ENCODE measurements around the gene RUNX3.

Gene RUNX3

DNA sequence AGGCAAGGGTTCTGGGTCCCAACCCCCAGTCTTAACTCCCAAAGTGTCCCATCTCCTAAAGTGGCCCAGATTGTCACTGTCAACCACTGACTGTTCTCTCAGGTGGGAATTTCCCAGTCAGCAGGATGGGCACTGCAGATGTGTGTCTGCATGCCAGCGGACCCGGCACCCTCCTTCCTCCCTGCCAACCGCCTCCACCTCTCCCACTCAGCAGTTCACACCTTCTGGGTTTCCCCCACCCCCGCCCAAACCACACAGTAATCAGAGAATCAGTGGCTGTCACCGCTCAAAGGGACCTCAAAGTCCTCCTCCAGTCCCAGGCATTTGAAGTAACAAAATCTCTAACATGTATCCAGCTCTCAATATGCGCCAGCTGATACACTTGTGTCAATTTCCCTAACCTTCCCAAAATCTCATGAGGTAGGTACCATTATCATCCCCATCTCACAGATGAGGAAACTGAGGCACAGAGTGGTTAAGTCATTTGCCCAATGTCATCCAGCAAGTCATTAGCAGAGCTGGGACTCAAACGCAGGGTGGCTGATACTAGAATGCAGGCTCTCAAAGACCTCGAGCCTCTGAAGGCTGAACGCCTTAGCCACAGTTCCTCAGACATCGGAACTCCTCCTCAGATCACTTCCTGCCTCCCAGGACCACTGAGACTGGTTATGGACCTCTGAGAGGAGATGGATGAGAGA is 4.8 kb downstream of the RUNX3 start:
- Histone ChIP-seq H3K27me3 (no peaks in the 10 kb centered on the region), H3K27ac (no peak overlapping the region), H3K36me3 (peaks cover 19% of the 10 kb centered on the region), H3K9me3 (no peaks in the 10 kb centered on the region), H3K4me3 (ENCODE audit: low read depth in 1 of 2, low read length in 1 of 2) (no peak overlapping the region), H3K4me1 (ENCODE audit: control insufficient read depth in 1 of 2, insufficient read depth in 1 of 2, low read depth in 1 of 2, low read length in 1 of 2) (peaks cover 17 to 19% of the 10 kb centered on the region in 2 experiments)
- TF ChIP-seq CTCF (IDR thresholded peaks at IDR 0.05): no peak

DNA sequence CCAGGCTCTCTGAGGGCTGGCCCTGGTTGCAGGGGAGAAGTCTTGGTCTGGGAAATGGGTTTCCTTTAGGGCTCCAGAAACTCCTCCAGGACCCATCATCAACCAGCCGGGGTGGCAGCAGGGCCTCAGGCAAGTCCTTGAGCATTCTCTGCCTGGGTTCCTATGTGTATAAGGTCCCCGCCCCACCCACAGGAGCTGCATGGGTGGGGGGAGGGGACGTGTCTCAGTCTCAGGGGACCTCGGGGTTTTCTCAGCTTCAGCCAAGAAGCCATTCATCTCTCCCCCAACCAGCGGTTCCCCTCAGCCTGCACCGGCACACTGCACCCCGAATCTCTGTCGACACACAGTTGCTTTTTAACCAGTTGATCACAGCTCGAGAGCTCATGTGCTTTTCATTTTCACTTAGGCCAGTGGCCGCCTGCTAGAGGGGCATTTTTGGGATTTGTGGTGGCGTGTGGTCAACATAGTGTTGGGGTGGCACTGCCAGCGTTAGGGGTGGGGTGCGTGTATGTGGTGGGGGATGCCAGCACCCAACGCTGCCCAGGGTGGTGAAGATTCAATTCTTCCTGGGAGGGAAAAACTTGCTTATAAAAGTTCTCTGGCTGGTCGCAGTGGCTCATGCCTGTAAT is 6.5 kb downstream of the RUNX3 start:
- TF ChIP-seq CTCF (IDR thresholded peaks at IDR 0.05): no peak
- no peak overlapping the region for H3K4me3 ChIP-seq (ENCODE audit: low read depth in 1 of 2, low read length in 1 of 2)
- peaks cover 8 to 12% of the 10 kb centered on the region in 2 experiments for H3K4me1 ChIP-seq (ENCODE audit: control insufficient read depth in 1 of 2, insufficient read depth in 1 of 2, low read depth in 1 of 2, low read length in 1 of 2)
- no peaks in the 10 kb centered on the region for H3K9me3 ChIP-seq
- H3K27me3 ChIP-seq: no peaks in the 10 kb centered on the region
- peaks cover 31% of the 10 kb centered on the region for H3K36me3 ChIP-seq
- H3K27ac ChIP-seq: no peak overlapping the region

GRCh38 chr1:24921938-24922662 is 8.0 kb downstream of the RUNX3 start:
- Histone ChIP-seq H3K9me3 (no peaks in the 10 kb centered on the region), H3K27ac (no peak overlapping the region), H3K36me3 (peaks cover 46% of the 10 kb centered on the region), H3K4me3 (ENCODE audit: low read depth in 1 of 2, low read length in 1 of 2) (no peak overlapping the region), H3K27me3 (no peaks in the 10 kb centered on the region), H3K4me1 (ENCODE audit: control insufficient read depth in 1 of 2, insufficient read depth in 1 of 2, low read depth in 1 of 2, low read length in 1 of 2) (no peaks in the 10 kb centered on the region)
- no peak for TF ChIP-seq CTCF (IDR thresholded peaks at IDR 0.05)

GRCh38 chr1:24921412-24921811 is 8.7 kb downstream of the RUNX3 start:
- no peak for TF ChIP-seq CTCF (IDR thresholded peaks at IDR 0.05)
- no peak overlapping the region for H3K27ac ChIP-seq
- H3K27me3 ChIP-seq: no peaks in the 10 kb centered on the region
- H3K4me3 ChIP-seq (ENCODE audit: low read depth in 1 of 2, low read length in 1 of 2): no peak overlapping the region
- H3K4me1 ChIP-seq (ENCODE audit: control insufficient read depth in 1 of 2, insufficient read depth in 1 of 2, low read depth in 1 of 2, low read length in 1 of 2): no peaks in the 10 kb centered on the region
- H3K36me3 ChIP-seq: peaks cover 53% of the 10 kb centered on the region
- no peaks in the 10 kb centered on the region for H3K9me3 ChIP-seq

DNA sequence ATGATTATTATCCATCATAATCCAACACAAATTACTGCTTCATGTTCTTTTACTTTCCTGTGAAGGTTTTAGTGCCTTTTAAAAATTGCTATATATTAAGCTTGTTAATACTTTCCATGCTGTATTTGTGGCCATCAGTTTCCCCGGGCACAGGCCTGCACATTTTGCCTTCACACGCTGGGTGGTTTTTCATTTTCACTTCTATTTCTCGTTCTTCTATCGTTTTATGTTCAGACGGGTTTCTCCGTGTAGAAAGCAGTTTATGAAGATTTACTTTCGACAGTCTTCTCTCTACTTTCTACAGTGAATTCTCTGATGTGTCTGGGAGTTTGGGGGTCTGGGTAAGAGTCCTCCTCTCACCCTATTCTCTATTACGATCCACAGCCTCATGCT is 9.5 kb downstream of the RUNX3 start:
- no peak for TF ChIP-seq CTCF (IDR thresholded peaks at IDR 0.05)
- no peaks in the 10 kb centered on the region for H3K4me1 ChIP-seq (ENCODE audit: control insufficient read depth in 1 of 2, insufficient read depth in 1 of 2, low read depth in 1 of 2, low read length in 1 of 2)
- no peaks in the 10 kb centered on the region for H3K9me3 ChIP-seq
- H3K27ac ChIP-seq: no peak overlapping the region
- no peaks in the 10 kb centered on the region for H3K27me3 ChIP-seq
- peaks cover 60% of the 10 kb centered on the region for H3K36me3 ChIP-seq
- no peak overlapping the region for H3K4me3 ChIP-seq (ENCODE audit: low read depth in 1 of 2, low read length in 1 of 2)
